OCI-LY7 (cell line): Measurements from ENCODE around the gene PRKG1. TPM values are rescaled to one million over a fixed set of nuclear protein-coding genes. Genes with fewer than 3 reads are reported as not detected.

ENCODE experiments used
- BruUV-seq: library from RNA; stranded (reverse); fragments of 400-500 nt; replicated peaks from 2 replicates; lab custom pipeline; 2021; lab: Mats Ljungman, UMichigan
- CTCF ChIA-PET: fragments of 300-600 bp; sonication (Branson Sonifier 250); formaldehyde crosslinking; loops from one replicate; lab custom pipeline; 2022; ENCODE audit warnings: antibody characterized with exemption; ENCODE audit not compliant: unreplicated experiment; lab: Charles Lee
- POLR2A ChIA-PET: fragments of 300-600 bp; sonication (Branson Sonifier 250); formaldehyde crosslinking; loops from one replicate; lab custom pipeline; 2022; ENCODE audit warnings: antibody characterized with exemption; lab: Charles Lee
- DNase-seq: peaks from one replicate; pipeline ENCODE4 v3.0.0-alpha.2; 2015; ENCODE audit warnings: low spot score
- H2AFZ ChIP-seq: fragments of 200-600 bp; sonication (generic), shearing (Covaris generic); 2 replicates; pipeline ENCODE4 v1.6.1; 2014; ENCODE audit warnings: mild to moderate bottlenecking, antibody characterized with exemption, low read length, moderate library complexity
- H3K27ac ChIP-seq: fragments of 200-600 bp; sonication (generic); 2 replicates; pipeline ENCODE4 v1.5.1; 2014; ENCODE audit warnings: mixed run types, low read depth, mild to moderate bottlenecking, moderate library complexity, low read length, inconsistent platforms; ENCODE audit not compliant: poor library complexity, severe bottlenecking
- H3K36me3 ChIP-seq: fragments of 200-600 bp; sonication (generic); 2 replicates; pipeline ENCODE4 v1.6.1; 2014; ENCODE audit warnings: mild to moderate bottlenecking, antibody characterized with exemption, low read length, moderate library complexity, mixed read lengths; ENCODE audit not compliant: insufficient read depth
- H3K4me1 ChIP-seq: fragments of 200-600 bp; sonication (generic); 2 replicates; pipeline ENCODE4 v1.5.1; 2014; ENCODE audit warnings: mild to moderate bottlenecking, low read length; ENCODE audit not compliant: insufficient read depth, poor library complexity, severe bottlenecking
- H3K4me2 ChIP-seq: fragments of 200-600 bp; sonication (generic); 2 replicates; pipeline ENCODE4 v1.6.1; 2014; ENCODE audit warnings: mild to moderate bottlenecking, low read length
- H3K4me3 ChIP-seq: fragments of 200-600 bp; sonication (generic); 2 replicates; pipeline ENCODE4 v1.5.1; 2014; ENCODE audit warnings: mild to moderate bottlenecking, low read depth, low read length; ENCODE audit not compliant: poor library complexity, severe bottlenecking
- H3K79me2 ChIP-seq: fragments of 200-600 bp; sonication (generic); 2 replicates; pipeline ENCODE4 v1.6.1; 2016; ENCODE audit warnings: low read depth, mild to moderate bottlenecking, low read length, moderate library complexity, mixed read lengths; ENCODE audit not compliant: insufficient read depth
- H3K9me2 ChIP-seq: fragments of 200-600 bp; sonication (generic); 2 replicates; pipeline ENCODE4 v1.6.1; 2016; ENCODE audit warnings: mild to moderate bottlenecking, low read length, mixed read lengths; ENCODE audit not compliant: insufficient read depth
- H3K9me3 ChIP-seq: fragments of 200-600 bp; sonication (generic); 2 replicates; pipeline ENCODE4 v1.6.1; 2014; ENCODE audit warnings: mild to moderate bottlenecking, mixed run types, low read length, mixed read lengths
- H4K20me1 ChIP-seq: fragments of 200-600 bp; sonication (generic); 2 replicates; pipeline ENCODE4 v1.6.1; 2014; ENCODE audit warnings: mild to moderate bottlenecking, antibody characterized with exemption, low read length, moderate library complexity, mixed read lengths; ENCODE audit not compliant: insufficient read depth
- CTCF ChIP-seq: fragments of 200-600 bp; sonication (generic); conservative IDR thresholded peaks from 2 replicates; pipeline ENCODE4 v1.5.1; 2014; ENCODE audit warnings: mild to moderate bottlenecking, antibody characterized with exemption, low read length, moderate library complexity, mixed read lengths
- EZH2phosphoT487 ChIP-seq: fragments of 200-600 bp; sonication (generic); IDR thresholded peaks from 2 replicates; pipeline ENCODE4 v1.6.1; 2018; ENCODE audit warnings: low read depth, borderline replicate concordance, mild to moderate bottlenecking, mixed run types, antibody characterized with exemption, low read length, moderate library complexity, mixed read lengths
- intact Hi-C: fragments of 100-400 bp; cut with micrococcal nuclease; formaldehyde crosslinking; loops from one replicate; pipeline ENCODE4 v1.10.0; 2022; ENCODE audit not compliant: unreplicated experiment
- total RNA-seq, 2 experiments: library from RNA; depleted of rRNA in 1 of 2; stranded (reverse); fragments of >200 nt in 1 of 2; shearing (Covaris generic) in 1 of 2; gene quantifications; 2 replicates each; pipeline ENCODE4 v1.2.3, GENCODE V29; 2014 to 2022

Gene PRKG1
- total RNA-seq, 2 experiments from 2014 or later: not detected

- Histone ChIP-seq H3K9me3 (no peaks in the 10 kb centered on the region), H2AFZ (no peak overlapping the region)
- no peak for TF ChIP-seq CTCF
- no peak for TF ChIP-seq EZH2phosphoT487
Observed at GRCh38 chr10:51291961-51292360, 217.7 kb downstream of the PRKG1 start.

GRCh38 chr10:51297438-51297837 lies 223.2 kb downstream of the PRKG1 start:
- Histone ChIP-seq H2AFZ (no peak overlapping the region), H3K4me2 (no peak overlapping the region), H3K79me2 (no peaks in the 10 kb centered on the region), H3K4me1 (no peaks in the 10 kb centered on the region), H3K9me3 (no peaks in the 10 kb centered on the region), H3K9me2 (no peaks in the 10 kb centered on the region), H3K27ac (no peak overlapping the region), H4K20me1 (no peaks in the 10 kb centered on the region), H3K4me3 (no peak overlapping the region), H3K36me3 (no peaks in the 10 kb centered on the region)
- intact Hi-C loops: no loop called here
- CTCF ChIA-PET: no interaction called here
- BruUV-seq: no TSS peak
- POLR2A ChIA-PET: interaction anchor here (1.1 kb wide), 1 partner anchor 11 kb away, joined by 5 read pairs; no protein-coding TSS in a partner anchor
- DNase-seq: no peak
- TF ChIP-seq CTCF (no peak), EZH2phosphoT487 (no peak)

More at GRCh38 chr10:51291961-51292360, 217.7 kb downstream of the PRKG1 start:
- no peaks in the 10 kb centered on the region for H3K9me2 ChIP-seq
- no peak overlapping the region for H3K4me3 ChIP-seq
- no peaks in the 10 kb centered on the region for H3K79me2 ChIP-seq
- H3K4me2 ChIP-seq: no peak overlapping the region
- CTCF ChIA-PET: no interaction called here
- no peaks in the 10 kb centered on the region for H4K20me1 ChIP-seq
- no peaks in the 10 kb centered on the region for H3K4me1 ChIP-seq
- no peak overlapping the region for H3K27ac ChIP-seq
- BruUV-seq: no TSS peak
- H3K36me3 ChIP-seq: no peaks in the 10 kb centered on the region
- intact Hi-C loops: no loop called here
- POLR2A ChIA-PET: interaction anchor here (0.6 to 0.9 kb wide), 5 partner anchors 10 to 1629 kb away, joined by 3 to 4 read pairs (median 3); no protein-coding TSS in a partner anchor
- DNase-seq: no peak

- H3K27ac ChIP-seq: no peak overlapping the region
- H3K4me2 ChIP-seq: no peak overlapping the region
- H4K20me1 ChIP-seq: no peaks in the 10 kb centered on the region
- no peaks in the 10 kb centered on the region for H3K4me1 ChIP-seq
- BruUV-seq: no TSS peak
- H3K4me3 ChIP-seq: no peak overlapping the region
- H3K36me3 ChIP-seq: no peaks in the 10 kb centered on the region
- ChIA-PET CTCF (no interaction called here), POLR2A (interaction anchor here (0.8 kb wide), 1 partner anchor 122 kb away, joined by 3 read pairs; no protein-coding TSS in a partner anchor)
- no peaks in the 10 kb centered on the region for H3K79me2 ChIP-seq
- no peaks in the 10 kb centered on the region for H3K9me2 ChIP-seq
- DNase-seq: no peak
- intact Hi-C loops: no loop called here
- no peaks in the 10 kb centered on the region for H3K9me3 ChIP-seq
- TF ChIP-seq CTCF: no peak
- no peak for TF ChIP-seq EZH2phosphoT487
- H2AFZ ChIP-seq: no peak overlapping the region
Observed at GRCh38 chr10:51300617-51301304, 226.5 kb downstream of the PRKG1 start.
